ENCODE measurements around the gene ARIH1. TPM values are rescaled to one million over a fixed set of nuclear protein-coding genes. Genes with fewer than 3 reads are reported as not detected.

ARIH1 gene
- total and polyA plus RNA-seq, 2 of the 8 experiments (the other 6 are each of a cell fraction or from before 2014, with no cell fraction given): 32.7 to 179 TPM

DNA sequence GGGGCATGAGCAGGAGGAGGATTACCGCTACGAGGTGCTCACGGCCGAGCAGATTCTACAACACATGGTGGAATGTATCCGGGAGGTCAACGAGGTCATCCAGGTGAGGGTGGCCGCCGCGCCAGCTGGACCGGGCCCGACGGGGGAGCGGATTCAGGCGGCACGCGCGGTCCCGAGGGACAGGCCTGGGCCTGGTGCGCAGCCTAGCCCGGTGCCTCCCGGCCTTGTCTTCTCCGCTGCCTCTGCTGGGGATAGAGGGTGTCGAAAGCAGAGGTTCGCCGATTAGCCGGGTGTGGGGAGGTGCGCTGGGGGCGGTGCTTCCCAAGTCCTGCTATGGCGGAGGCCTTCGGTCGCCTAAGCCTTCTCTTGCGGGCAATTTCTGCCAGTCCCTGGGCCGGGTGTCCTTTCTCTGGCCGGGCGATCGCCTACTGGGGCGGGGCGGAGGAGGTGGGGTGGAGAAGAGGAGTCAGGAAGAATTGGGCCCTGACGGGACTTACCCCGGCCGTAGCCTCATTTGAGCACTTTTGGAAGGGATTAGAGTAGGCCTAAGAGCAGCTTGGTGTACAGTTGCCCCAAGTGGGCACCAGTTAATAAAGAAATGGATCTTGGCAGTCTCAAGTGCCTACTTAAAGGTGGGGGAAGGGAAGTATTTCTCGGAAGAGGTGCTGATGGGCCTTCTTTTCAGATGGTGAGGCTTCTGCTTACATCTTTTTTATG, 940 bp downstream of the ARIH1 start (continued):
- no peak for TF ChIP-seq SUZ12 (IDR thresholded peaks at IDR 0.05; ENCODE audit: low read length)
- peak; percentile 18 for TF ChIP-seq TAF7 (optimal IDR thresholded peaks at IDR 0.05; ENCODE audit: borderline replicate concordance, low read depth, low read length)
- TF ChIP-seq SP4 (IDR thresholded peaks at IDR 0.05; ENCODE audit: low read length): peak; percentile 73; the same call in 1 of the 2 replicates
- TF ChIP-seq RAD21 (IDR thresholded peaks at IDR 0.05 in 1 of 2, conservative IDR thresholded peaks at IDR 0.05 in 1 of 2; ENCODE audit: low read depth in 2 of 2, low read length in 2 of 2): 0 out of 4 replicates have a peak, but pooled peaks of 1 of the 2 experiments have one; percentile 10
- no peak for TF ChIP-seq CBX5 (IDR thresholded peaks at IDR 0.05; ENCODE audit: low read depth, low read length)
- no peak for TF ChIP-seq ZNF274 (IDR thresholded peaks at IDR 0.05; ENCODE audit: borderline replicate concordance, extremely low read depth, low read length)
- TF ChIP-seq POU5F1 (IDR thresholded peaks at IDR 0.05; ENCODE audit: low read depth, low read length): no peak
- TF ChIP-seq BRCA1 (IDR thresholded peaks at IDR 0.05; ENCODE audit: low read depth, low read length): no peak
- no peak for TF ChIP-seq TCF12 (IDR thresholded peaks at IDR 0.05; ENCODE audit: low read depth, low read length)
- TF ChIP-seq MAFK (IDR thresholded peaks at IDR 0.05; ENCODE audit: low read depth, low read length): no peak
- TF ChIP-seq NANOG (IDR thresholded peaks at IDR 0.05; ENCODE audit: insufficient read depth, low read depth, low read length, poor library complexity, severe bottlenecking): no peak
- TF ChIP-seq EP300 (IDR thresholded peaks at IDR 0.05; ENCODE audit: borderline replicate concordance in 1 of 2, low read depth in 2 of 2, low read length in 2 of 2): no peak
- TF ChIP-seq KDM5A (IDR thresholded peaks at IDR 0.05; ENCODE audit: low read length): 0 out of 2 replicates have a peak, but pooled peaks have one; percentile 31
- TF ChIP-seq JUND (IDR thresholded peaks at IDR 0.05; ENCODE audit: low read length): no peak
- TF ChIP-seq KDM1A (IDR thresholded peaks at IDR 0.05; ENCODE audit: borderline replicate concordance, low read length): no peak
- no peak for TF ChIP-seq SIX5 (IDR thresholded peaks at IDR 0.05; ENCODE audit: low read depth, low read length)
